Measurements from ENCODE around the gene GVQW3. TPM values are rescaled to one million over a fixed set of nuclear protein-coding genes. Genes with fewer than 3 reads are reported as not detected.

The GVQW3 gene
- total RNA-seq, 3 donors from 2014 or later: 1.3 to 5.4 (median 3.9) TPM

DNA sequence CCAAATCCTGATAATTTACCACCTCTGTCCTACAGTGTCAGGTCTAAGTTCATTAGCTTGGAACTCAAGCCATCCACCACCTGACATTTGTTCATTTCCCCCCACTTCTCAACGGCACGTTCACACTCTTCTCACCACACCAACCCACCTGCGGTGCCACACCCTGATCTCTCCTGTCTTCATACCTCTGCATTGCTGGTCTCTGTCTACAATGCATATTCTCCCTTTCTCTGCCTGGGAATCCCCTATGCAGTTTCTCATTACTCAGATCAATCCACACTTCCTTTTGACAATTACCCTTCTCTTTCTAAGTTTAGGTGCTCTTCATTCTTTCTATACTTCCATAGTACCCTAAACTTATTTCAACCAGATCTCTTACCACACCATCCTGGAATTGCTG is 43.3 kb downstream of the GVQW3 start:
- DNase-seq (ENCODE audit: low spot score in 2 of 2): no peak
- no peaks in the 10 kb centered on the region for H3K27me3 ChIP-seq
- no peaks in the 10 kb centered on the region for H3K9me3 ChIP-seq
- H3K27ac ChIP-seq: no peak overlapping the region
- H3K36me3 ChIP-seq: no peaks in the 10 kb centered on the region
- intact Hi-C loops (cut with DNase I; ENCODE audit: low total_unique reads): no loop called here
- no peaks in the 10 kb centered on the region for H3K4me1 ChIP-seq
- TF ChIP-seq POLR2AphosphoS5 (IDR thresholded peaks at IDR 0.05) (no peak), POLR2A (IDR thresholded peaks at IDR 0.05) (no peak)
- TF ChIP-seq, protein P1, sequence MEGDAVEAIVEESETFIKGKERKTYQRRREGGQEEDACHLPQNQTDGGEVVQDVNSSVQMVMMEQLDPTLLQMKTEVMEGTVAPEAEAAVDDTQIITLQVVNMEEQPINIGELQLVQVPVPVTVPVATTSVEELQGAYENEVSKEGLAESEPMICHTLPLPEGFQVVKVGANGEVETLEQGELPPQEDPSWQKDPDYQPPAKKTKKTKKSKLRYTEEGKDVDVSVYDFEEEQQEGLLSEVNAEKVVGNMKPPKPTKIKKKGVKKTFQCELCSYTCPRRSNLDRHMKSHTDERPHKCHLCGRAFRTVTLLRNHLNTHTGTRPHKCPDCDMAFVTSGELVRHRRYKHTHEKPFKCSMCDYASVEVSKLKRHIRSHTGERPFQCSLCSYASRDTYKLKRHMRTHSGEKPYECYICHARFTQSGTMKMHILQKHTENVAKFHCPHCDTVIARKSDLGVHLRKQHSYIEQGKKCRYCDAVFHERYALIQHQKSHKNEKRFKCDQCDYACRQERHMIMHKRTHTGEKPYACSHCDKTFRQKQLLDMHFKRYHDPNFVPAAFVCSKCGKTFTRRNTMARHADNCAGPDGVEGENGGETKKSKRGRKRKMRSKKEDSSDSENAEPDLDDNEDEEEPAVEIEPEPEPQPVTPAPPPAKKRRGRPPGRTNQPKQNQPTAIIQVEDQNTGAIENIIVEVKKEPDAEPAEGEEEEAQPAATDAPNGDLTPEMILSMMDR (IDR thresholded peaks at IDR 0.05): no peak
- H3K4me3 ChIP-seq: no peak overlapping the region

DNA sequence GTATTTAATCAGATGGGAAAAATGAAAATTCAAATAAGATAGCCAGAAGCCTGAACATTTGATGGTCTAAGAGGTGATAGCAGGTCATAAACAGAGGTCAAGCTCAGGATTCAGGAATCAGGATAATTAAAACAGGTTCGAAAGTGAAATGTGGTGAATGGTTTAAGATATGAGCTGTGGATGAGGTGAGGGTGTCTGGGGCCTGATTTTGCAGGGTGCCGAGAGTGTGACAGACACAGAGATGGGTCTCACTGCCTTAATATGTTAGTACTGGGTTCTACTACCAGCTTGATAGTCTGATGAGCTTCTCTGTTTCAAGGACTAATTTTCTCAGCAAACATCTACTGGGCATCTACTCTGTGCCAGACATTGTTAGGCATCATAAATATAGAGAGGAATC is 43.8 kb downstream of the GVQW3 start:
- no peaks in the 10 kb centered on the region for H3K36me3 ChIP-seq

DNA sequence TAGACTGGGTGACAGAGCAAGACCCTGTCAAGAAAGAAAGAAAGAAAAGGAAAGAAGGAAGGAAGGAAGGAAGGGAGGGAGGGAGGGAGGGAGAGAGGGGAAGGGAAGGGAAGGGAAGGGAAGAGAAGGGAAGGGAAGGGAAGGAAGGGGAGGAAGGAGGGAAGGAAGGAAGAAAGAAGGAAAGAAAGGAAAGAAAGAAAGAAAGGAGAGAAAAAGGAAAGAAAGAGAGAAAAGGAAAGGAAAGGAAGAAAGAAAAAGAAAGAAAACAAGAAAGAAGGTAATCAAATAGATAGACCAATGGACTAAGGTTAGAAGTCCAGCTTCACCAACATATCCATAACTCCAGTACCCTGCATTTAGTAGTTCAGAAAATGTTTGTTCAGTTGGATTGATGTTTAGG is 45.5 kb downstream of the GVQW3 start:
- no peak for DNase-seq (ENCODE audit: low spot score in 2 of 2)
- Histone ChIP-seq H3K4me1 (no peaks in the 10 kb centered on the region), H3K4me3 (no peak overlapping the region), H3K9me3 (no peaks in the 10 kb centered on the region), H3K27me3 (no peaks in the 10 kb centered on the region), H3K27ac (no peak overlapping the region), H3K36me3 (no peaks in the 10 kb centered on the region)
- TF ChIP-seq, protein P1 (IDR thresholded peaks at IDR 0.05): no peak
- TF ChIP-seq POLR2AphosphoS5 (IDR thresholded peaks at IDR 0.05): no peak
- TF ChIP-seq POLR2A (IDR thresholded peaks at IDR 0.05): no peak
- intact Hi-C loops (cut with DNase I; ENCODE audit: low total_unique reads): no loop called here

More for the DNA sequence above, 43.8 kb downstream of the GVQW3 start:
- no peak for DNase-seq (ENCODE audit: low spot score in 2 of 2)
- Histone ChIP-seq H3K4me3 (no peak overlapping the region), H3K4me1 (no peaks in the 10 kb centered on the region), H3K9me3 (no peaks in the 10 kb centered on the region), H3K27ac (no peak overlapping the region), H3K27me3 (no peaks in the 10 kb centered on the region)
- intact Hi-C loops (cut with DNase I; ENCODE audit: low total_unique reads): no loop called here
- TF ChIP-seq, protein P1 (IDR thresholded peaks at IDR 0.05): no peak
- no peak for TF ChIP-seq POLR2A (IDR thresholded peaks at IDR 0.05)
- no peak for TF ChIP-seq POLR2AphosphoS5 (IDR thresholded peaks at IDR 0.05)

DNA sequence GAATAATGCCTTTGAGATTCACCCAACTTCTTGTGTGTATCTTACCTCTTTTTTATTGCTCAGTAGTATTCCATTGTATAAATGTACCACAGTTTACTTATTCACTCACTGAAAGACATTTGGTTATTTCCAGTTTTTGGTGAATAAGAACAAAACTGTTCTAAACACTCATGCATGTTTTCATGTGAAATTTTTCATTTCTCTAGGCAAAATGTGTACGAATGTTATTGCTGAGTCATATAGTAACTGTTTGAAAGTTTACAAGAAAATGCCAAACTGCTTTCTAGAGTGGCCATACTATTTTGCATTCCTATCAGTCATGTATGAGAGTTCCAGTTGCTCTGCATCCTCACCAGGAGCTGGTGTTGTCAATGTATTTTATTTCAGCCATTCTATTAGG is 54.9 kb downstream of the GVQW3 start:
- Histone ChIP-seq H3K9me3 (no peaks in the 10 kb centered on the region), H3K4me1 (no peaks in the 10 kb centered on the region), H3K36me3 (no peaks in the 10 kb centered on the region), H3K27me3 (no peaks in the 10 kb centered on the region), H3K27ac (no peak overlapping the region), H3K4me3 (no peak overlapping the region)
- no peak for DNase-seq (ENCODE audit: low spot score in 2 of 2)
- no peak for TF ChIP-seq POLR2AphosphoS5 (IDR thresholded peaks at IDR 0.05)
- TF ChIP-seq, protein P1 (IDR thresholded peaks at IDR 0.05): no peak
- TF ChIP-seq POLR2A (IDR thresholded peaks at IDR 0.05): no peak
- intact Hi-C loops (cut with DNase I; ENCODE audit: low total_unique reads): no loop called here

DNA sequence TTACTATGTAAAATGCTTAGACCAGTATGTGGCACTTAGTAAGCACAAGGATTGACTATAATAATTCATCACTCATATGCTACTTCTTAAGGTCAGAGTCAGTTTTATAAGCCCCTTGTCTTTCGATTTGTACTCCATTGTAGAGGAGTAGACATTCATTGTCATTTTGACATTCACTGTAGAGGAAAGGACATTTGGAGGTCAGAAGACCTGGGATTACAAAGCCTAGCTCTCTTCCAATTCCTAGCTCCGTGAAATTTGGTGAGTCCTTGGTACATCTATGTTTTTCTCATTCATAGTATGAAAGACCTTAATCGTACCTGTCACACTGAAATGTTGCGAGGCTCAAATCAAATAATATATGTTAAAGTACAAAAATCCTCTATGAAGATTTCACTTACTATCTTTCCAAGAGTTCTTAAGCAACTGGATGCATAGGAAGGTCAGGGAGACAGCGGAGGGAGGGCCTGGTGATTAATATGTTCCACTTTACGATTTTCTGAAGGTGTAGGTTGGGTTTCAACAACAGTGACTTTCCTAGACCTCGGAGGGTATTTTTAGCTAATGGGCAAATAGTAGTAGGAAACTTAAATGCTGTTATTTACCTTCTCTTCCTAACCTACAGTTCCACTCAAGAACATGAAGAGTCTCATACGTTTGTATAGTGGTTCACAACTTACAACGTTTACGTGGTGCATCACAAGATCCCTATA is 62.3 kb downstream of the GVQW3 start:
- intact Hi-C loops (cut with DNase I; ENCODE audit: low total_unique reads): no loop called here
- TF ChIP-seq POLR2AphosphoS5 (IDR thresholded peaks at IDR 0.05): no peak
- TF ChIP-seq, protein P1 (IDR thresholded peaks at IDR 0.05): no peak
- TF ChIP-seq POLR2A (IDR thresholded peaks at IDR 0.05): no peak
- Histone ChIP-seq H3K27ac (no peak overlapping the region), H3K4me3 (peak overlapping the region; percentile 96 to 100 (median 99)), H3K36me3 (no peaks in the 10 kb centered on the region), H3K4me1 (peaks cover 3 to 5% of the 10 kb centered on the region in 2 donors), H3K27me3 (no peaks in the 10 kb centered on the region), H3K9me3 (no peaks in the 10 kb centered on the region)
- DNase-seq (ENCODE audit: low spot score in 2 of 2): no peak
